NCI-H1092 treated with DMSO at 0.1 percent for 48 hours (cell line): ENCODE results near the gene COL17A1.

Experiments
- DNase-seq: peaks from one replicate; lab custom pipeline; 2025; lab: John Stamatoyannopoulos, UW

Gene COL17A1

GRCh38 chr10:104032144-104032775, 53.4 kb downstream of the COL17A1 start:
- DNase-seq: no peak

DNA sequence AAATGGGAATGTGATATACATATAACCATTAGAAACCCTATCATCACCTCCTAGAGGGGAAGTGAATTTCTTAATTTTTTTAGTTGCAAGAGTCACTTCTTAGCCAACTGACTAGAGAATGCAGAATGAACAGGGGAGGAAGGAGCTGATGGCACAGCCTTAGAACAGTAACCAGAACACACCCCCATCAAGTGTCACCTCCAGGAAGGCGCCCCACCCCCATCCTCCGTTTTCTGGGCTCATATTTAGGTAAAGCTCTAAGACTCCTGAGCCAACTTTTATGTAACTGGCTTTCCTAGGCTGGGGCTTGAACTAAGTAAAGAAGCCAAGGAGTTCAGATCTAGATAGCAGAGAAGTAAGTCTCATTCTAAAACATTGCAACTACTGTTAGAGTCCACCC, 54.0 kb downstream of the COL17A1 start:
- DNase-seq: no peak

DNA sequence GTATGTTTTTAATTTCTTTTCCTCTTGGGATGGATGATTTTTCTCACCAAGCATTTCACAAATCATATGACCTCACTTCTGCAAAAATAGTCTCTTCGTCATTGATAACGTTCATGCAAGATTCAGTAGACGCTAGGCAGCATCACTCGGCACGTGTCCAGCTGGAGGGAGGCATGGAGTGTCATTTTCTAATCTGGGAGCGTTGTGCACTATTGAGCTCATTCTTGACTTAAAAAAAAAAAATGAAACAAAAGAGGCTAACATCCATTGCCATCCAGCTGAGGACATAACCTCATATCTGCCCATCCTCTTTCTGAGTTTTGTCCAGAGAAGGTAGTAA, 56.2 kb downstream of the COL17A1 start:
- no peak for DNase-seq

DNA sequence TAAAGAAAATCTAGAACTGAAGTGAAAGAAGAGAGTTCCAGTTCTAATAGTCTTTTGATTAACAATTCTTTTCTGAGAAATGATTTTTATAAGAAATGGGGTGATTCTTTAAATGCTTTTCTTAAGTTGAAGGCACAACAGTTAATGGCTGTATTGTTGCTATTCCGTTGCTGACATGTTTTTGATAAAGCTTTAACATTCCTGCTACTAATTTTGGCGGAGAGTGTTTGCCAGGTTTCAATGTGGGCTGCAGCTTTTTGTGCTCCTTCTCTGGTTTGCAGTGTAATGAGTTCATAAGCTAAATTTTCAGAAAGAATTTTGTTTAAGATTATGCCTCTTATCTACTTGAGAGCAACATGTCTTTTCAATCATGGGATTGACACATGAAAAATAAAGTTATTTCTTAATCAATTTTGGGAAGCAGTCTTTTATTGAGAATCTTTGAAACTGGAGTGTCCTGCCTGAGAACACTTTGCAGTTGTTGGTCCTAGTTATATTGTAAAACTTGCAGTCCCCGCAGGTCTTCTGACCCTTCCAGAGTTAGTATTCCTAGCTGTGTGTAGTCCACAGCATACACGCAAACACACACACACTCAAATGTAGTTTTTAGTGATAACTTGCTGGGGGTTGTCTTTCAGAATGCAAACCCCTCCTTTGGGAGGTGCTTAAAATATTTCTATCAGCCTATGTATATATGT, 56.7 kb downstream of the COL17A1 start:
- no peak for DNase-seq

- no peak for DNase-seq
Observed at GRCh38 chr10:104028146-104028545, 57.5 kb downstream of the COL17A1 start.

DNA sequence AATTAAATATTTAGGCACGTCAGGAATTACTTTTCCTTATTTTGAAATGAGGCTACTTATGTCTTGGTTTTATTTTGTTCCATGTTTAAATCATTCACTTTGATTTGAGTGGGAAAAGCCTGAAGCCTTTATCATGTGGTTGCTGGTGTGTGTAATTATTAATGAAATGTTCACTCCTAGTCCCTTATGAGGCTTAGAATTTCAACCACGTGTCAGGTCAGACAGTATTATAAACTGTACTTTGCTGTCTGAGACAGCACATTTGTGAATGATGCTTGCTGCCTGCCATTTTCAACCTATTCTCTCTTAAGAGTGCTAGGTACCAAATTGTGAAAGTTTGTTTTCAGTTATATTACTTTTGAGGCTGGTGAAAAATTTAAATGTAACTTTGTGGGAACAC, 58.9 kb downstream of the COL17A1 start:
- no peak for DNase-seq

GRCh38 chr10:104025524-104025923, 60.2 kb downstream of the COL17A1 start:
- DNase-seq: no peak

DNA sequence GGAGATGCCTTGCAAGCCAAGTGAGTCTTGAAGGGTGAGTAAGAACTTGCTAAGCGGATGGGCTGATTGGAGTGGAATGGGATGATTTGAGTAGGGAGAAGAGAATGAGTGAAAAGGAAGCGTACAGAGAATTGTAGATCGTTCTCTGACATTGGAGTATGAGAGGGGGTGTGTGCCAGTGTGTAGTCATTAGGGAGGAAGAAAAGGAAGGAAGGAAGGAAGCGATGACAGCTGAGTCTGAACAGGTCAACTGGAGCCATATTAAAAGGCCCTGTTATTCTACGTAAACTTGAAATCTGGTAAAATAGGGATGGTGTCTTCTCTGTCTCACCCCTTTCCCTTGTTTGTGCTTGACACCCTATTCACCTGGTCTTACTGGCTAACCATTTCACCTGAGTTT, 63.7 kb downstream of the COL17A1 start:
- DNase-seq: no peak

DNA sequence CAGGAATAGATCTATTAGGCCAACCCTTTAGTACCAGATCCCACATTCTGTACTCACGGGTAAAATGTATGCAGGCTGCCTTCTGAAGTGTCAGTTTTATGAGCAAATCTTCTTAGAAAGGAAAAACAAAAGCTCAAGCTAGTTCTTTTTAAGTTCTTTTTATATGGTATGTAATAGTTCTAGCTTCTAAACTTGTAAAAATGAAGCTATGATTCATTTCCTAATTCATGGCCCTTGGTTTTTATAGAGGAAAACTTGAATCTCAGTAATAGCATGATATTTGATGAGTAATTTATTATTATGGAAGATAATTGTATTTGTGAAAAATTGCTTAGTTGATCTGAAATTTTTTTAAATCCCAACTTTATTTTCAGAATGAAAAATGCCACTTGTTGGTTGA, 64.4 kb downstream of the COL17A1 start:
- DNase-seq: no peak

GRCh38 chr10:104020020-104020419, 65.7 kb downstream of the COL17A1 start:
- DNase-seq: no peak

DNA sequence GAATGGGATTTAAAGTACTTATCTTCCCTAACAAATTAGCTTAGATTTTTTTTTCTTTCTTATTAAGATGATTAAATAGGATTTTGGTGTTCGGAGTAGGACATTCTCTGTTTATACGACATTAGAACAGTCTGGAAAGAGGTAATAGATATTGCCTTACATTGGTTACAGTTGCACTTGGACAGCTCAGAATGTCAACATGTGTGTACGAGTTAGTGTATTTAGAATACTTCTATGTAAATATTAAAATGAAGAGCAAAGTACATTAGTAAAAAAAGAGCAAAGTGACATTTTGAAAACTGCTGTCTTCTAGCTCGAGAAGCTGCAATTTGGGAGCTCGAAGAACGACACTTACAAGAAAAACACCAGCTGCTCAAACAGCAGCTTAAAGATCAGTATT, 67.2 kb downstream of the COL17A1 start:
- DNase-seq: no peak

- no peak for DNase-seq
Observed at GRCh38 chr10:104016661-104017060, 69.0 kb downstream of the COL17A1 start.

DNA sequence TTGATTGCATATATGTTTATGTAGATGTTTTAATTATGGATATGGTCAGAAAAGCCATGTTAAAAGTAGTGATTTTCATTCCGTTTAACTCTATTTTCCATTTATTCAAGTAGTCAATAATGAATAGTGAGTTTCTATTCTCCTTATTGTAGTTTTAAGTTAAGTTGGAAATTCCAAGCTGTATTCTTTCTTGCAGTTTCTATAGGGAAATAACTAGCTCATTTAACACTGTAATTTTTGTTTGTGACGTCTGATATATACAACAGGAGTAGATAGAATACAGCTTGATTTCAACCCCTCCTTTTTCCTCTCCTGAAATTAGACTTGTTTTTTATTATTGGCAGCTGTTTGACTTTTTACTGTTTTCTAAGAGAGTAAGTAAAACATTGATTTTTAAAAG, 71.5 kb downstream of the COL17A1 start:
- DNase-seq: no peak

- no peak for DNase-seq
Observed at GRCh38 chr10:104013489-104013888, 72.2 kb downstream of the COL17A1 start.

DNA sequence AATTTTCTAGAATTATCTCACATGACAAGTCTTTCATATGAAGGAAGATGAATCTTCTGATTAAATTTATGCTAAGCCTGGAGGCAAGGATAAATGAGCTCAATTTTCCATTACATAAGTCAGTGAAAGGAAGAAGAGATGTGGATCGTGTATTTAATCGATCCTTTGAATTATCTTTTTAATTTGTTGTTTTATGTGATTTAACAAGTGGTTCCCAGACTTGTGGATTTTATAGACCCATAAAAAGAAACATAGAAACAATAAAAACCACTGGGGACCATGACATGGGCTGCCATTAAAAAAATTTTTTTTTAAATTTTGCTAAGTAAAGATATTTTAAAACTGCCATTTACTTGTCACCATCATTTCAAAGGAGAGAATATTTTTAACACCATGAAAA, 73.8 kb downstream of the COL17A1 start:
- DNase-seq: no peak

DNA sequence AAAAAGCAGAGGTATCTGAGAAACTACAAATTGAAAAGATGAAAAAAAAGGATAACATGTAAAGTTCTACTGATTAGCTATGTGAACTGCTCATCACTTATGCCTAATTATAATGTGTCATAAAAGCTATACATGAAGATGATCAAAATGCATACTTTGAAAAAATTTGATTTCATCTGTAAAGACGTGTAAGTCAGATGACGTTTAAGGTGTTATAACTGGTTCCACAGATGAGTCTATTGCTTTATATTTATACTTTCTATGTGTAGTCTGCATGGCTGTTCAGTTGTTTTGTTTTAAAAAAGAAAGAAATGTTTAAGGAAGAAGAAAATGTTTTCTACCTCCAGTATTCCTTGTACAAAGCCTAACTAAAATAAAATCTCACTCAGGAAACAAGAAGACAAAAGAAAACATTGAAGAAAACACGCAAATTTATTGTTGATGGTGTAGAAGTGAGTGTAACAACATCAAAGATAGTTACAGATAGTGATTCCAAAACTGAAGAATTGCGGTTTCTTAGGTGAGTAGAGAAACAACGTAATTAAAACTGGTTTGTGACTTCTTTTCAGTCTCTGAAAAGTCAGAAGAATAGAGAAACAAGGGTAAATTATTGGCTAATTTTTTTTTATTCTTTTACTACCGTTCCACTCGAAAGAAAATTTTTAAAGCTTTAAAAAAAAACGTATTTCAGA, 80.4 kb downstream of the COL17A1 start:
- no peak for DNase-seq

GRCh38 chr10:104002911-104003310, 82.8 kb downstream of the COL17A1 start:
- DNase-seq: no peak

- DNase-seq: no peak
Observed at GRCh38 chr10:103998805-103999204, 86.9 kb downstream of the COL17A1 start.

GRCh38 chr10:103995134-103995533, 90.5 kb downstream of the COL17A1 start:
- no peak for DNase-seq

- DNase-seq: no peak
Observed at GRCh38 chr10:103991393-103992128, 94.1 kb downstream of the COL17A1 start.

DNA sequence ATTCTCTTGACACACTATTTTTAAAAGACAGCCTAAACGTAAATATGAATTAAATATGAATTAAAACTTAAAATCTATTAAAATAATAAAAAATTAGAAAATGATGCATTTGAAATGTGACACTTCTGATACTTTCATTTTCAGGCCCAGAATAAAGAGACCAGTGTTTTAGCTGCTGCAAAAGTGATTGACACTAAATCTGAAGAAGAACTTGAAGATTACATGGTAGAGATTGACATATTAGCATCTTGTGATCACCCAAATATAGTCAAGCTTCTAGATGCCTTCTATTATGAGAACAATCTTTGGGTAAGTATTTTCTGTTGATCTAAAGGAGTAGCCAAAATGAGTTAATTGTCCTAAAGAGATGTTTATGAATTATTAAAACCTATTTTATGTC, 95.1 kb downstream of the COL17A1 start:
- DNase-seq: no peak

- no peak for DNase-seq
Observed at GRCh38 chr10:103990121-103990520, 95.6 kb downstream of the COL17A1 start.

DNA sequence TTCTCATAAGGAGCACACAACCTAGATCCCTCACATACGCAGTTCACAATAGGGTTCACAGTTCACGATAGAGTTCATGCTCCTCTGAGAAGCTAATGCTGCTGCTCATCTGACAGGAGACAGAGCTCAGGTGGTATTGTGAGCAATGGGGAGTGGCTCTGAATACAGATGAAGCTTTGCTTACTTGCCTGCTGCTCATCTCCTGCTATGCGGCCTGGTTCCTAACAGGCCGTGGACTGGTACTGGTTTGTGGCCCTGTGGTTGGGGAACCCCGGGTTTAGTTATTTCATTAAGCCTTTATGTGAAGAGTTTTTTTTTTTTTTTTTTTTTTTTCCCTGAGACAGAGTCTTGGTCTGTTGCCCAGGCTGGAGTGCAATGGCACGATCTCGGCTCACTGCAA, 99.3 kb downstream of the COL17A1 start:
- DNase-seq: no peak
